ENCODE measurements around the gene LDLR. TPM values are rescaled to one million over a fixed set of nuclear protein-coding genes. Genes with fewer than 3 reads are reported as not detected.

Gene LDLR
- total RNA-seq, 1 donor from 2014 or later = 121 TPM

DNA sequence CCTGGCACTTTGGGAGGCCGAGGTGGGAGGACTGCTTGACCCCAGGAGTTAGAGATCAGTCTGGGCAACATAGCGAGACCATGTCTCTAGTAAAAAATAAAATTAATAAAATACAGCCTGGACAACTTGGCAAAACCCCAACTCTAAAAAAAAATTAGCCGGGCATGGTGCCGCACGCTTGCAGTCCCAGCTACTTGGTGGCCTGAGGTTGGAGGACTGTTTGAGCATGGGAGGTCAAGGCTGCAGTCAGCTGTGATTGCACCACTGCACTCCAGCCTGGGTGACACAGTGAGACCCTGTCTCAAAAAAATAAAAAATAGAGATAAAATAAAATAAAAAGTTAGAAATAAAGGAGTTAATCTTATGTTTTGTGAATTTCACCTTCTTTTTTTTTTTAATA, 81.9 kb downstream of the LDLR start:
- peaks cover 45% of the 10 kb centered on the region for H3K36me3 Mint-ChIP-seq (ENCODE audit: low read depth)
- H3K27me3 Mint-ChIP-seq (ENCODE audit: low read depth) = no peaks in the 10 kb centered on the region

GRCh38 chr19:11172576-11172975, 83.3 kb downstream of the LDLR start:
- H3K27me3 Mint-ChIP-seq (ENCODE audit: low read depth) = no peaks in the 10 kb centered on the region

More for the DNA sequence above, 81.9 kb downstream of the LDLR start:
- Mint-ChIP-seq H3K27ac (ENCODE audit: unreplicated experiment) (no peak overlapping the region), H3K4me3 (ENCODE audit: unreplicated experiment) (no peak overlapping the region), H3K4me1 (ENCODE audit: low read depth) (peaks cover 23% of the 10 kb centered on the region), H3K9me3 (ENCODE audit: low read depth) (no peaks in the 10 kb centered on the region)
- no peak for TF ChIP-seq CTCF (IDR thresholded peaks at IDR 0.05)
- no peak for DNase-seq (ENCODE audit: low spot score)

DNA sequence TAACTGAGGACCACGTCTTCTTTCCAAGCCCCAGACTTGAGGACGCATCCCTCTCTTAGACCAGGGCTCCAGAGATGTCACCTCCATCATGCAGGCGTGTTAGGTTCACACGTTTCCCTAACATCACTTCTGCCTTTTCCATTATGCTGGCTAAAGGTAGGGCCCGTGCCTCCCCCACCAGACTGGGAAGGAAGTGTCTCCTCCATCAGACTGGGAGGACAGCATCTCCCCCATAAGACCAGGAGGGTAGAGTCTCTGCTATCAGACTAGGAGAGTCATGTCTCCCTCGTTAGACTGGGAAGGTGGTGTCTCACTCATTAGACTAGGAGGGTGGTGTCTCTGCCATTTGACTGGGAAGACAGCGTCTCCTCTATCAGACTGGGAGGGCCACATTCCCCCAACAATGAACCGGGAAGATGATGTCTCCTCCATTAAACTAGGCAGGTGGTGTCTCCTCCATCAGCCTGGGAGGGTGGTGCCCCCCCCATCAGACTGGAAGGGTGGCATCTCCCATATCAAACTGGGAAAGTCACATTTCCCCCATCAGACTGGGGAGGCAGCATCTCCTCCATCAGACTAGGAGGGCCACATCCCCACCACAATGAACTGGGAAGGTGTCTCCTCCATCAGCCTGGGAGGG, 84.4 kb downstream of the LDLR start:
- peaks cover 41% of the 10 kb centered on the region for H3K36me3 Mint-ChIP-seq (ENCODE audit: low read depth)
- no peak for DNase-seq (ENCODE audit: low spot score)
- peaks cover 16% of the 10 kb centered on the region for H3K4me1 Mint-ChIP-seq (ENCODE audit: low read depth)
- H3K27me3 Mint-ChIP-seq (ENCODE audit: low read depth) = no peaks in the 10 kb centered on the region
- no peak overlapping the region for H3K4me3 Mint-ChIP-seq (ENCODE audit: unreplicated experiment)
- no peak for TF ChIP-seq CTCF (IDR thresholded peaks at IDR 0.05)
- no peaks in the 10 kb centered on the region for H3K9me3 Mint-ChIP-seq (ENCODE audit: low read depth)
- no peak overlapping the region for H3K27ac Mint-ChIP-seq (ENCODE audit: unreplicated experiment)

More at GRCh38 chr19:11172576-11172975, 83.3 kb downstream of the LDLR start:
- no peak overlapping the region for H3K27ac Mint-ChIP-seq (ENCODE audit: unreplicated experiment)
- H3K9me3 Mint-ChIP-seq (ENCODE audit: low read depth) = no peaks in the 10 kb centered on the region
- no peak overlapping the region for H3K4me3 Mint-ChIP-seq (ENCODE audit: unreplicated experiment)
- H3K36me3 Mint-ChIP-seq (ENCODE audit: low read depth) = peaks cover 46% of the 10 kb centered on the region
- no peak for DNase-seq (ENCODE audit: low spot score)
- H3K4me1 Mint-ChIP-seq (ENCODE audit: low read depth) = peaks cover 20% of the 10 kb centered on the region
- no peak for TF ChIP-seq CTCF (IDR thresholded peaks at IDR 0.05)

- H3K27me3 Mint-ChIP-seq (ENCODE audit: low read depth) = no peaks in the 10 kb centered on the region
- H3K36me3 Mint-ChIP-seq (ENCODE audit: low read depth) = peaks cover 41% of the 10 kb centered on the region
- peaks cover 12% of the 10 kb centered on the region for H3K4me1 Mint-ChIP-seq (ENCODE audit: low read depth)
- no peak overlapping the region for H3K27ac Mint-ChIP-seq (ENCODE audit: unreplicated experiment)
- DNase-seq (ENCODE audit: low spot score) = no peak
- H3K9me3 Mint-ChIP-seq (ENCODE audit: low read depth) = no peaks in the 10 kb centered on the region
- H3K4me3 Mint-ChIP-seq (ENCODE audit: unreplicated experiment) = no peak overlapping the region
- no peak for TF ChIP-seq CTCF (IDR thresholded peaks at IDR 0.05)
Observed at GRCh38 chr19:11174336-11174735, 85.1 kb downstream of the LDLR start.

DNA sequence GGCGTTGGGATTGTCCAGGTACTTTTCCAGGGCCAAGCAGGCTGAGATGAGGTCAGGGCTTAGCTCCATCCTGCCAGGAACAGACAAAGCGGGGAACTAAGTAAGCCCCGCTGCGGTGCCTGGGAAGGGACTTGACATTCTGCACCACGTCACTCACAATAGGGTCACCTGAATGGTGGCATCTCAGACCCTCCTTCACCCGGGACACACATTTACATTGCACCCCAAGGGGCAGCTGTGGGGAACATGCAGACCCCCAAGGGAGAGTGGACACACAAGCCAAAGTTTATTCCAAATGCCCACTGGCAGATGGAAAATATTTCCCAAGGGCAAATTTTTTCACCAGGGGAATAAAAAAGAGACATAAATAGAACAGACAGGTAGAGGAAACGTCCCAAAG, 86.7 kb downstream of the LDLR start:
- Mint-ChIP-seq H3K36me3 (ENCODE audit: low read depth) (peaks cover 39% of the 10 kb centered on the region), H3K27me3 (ENCODE audit: low read depth) (no peaks in the 10 kb centered on the region), H3K27ac (ENCODE audit: unreplicated experiment) (no peak overlapping the region), H3K4me3 (ENCODE audit: unreplicated experiment) (no peak overlapping the region), H3K9me3 (ENCODE audit: low read depth) (no peaks in the 10 kb centered on the region), H3K4me1 (ENCODE audit: low read depth) (peaks cover 18% of the 10 kb centered on the region)
- TF ChIP-seq CTCF (IDR thresholded peaks at IDR 0.05) = no peak
- DNase-seq (ENCODE audit: low spot score) = no peak

All from chondrocyte (in vitro differentiated cells).